GM12872 (cell line): ENCODE data around the gene FAM167B.

Source experiments
- TF ChIP-seq, protein P1 (sequence below): IDR thresholded peaks from 3 replicates; pipeline ENCODE4 v1.5.1; 2011; ENCODE audit warnings: low read depth, mild to moderate bottlenecking, low read length, moderate library complexity; ENCODE audit not compliant: insufficient read depth

FAM167B gene

DNA sequence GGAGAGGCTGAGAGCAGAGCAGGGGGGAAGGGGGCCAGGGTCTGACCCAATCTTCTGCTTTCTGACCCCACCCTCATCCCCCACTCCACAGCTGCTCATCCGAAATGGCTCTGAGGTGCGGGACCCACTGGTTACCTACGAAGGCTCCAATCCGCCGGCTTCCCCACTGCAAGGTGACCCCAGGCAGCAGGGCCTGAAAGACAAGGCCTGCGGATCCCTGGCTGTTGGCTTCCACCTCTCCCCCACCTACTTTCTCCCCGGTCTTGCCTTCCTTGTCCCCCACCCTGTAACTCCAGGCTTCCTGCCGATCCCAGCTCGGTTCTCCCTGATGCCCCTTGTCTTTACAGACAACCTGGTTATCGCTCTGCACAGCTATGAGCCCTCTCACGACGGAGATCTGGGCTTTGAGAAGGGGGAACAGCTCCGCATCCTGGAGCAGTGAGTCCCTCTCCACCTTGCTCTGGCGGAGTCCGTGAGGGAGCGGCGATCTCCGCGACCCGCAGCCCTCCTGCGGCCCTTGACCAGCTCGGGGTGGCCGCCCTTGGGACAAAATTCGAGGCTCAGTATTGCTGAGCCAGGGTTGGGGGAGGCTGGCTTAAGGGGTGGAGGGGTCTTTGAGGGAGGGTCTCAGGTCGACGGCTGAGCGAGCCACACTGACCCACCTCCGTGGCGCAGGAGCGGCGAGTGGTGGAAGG is 27.8 kb downstream of the FAM167B start:
- TF ChIP-seq, protein P1, sequence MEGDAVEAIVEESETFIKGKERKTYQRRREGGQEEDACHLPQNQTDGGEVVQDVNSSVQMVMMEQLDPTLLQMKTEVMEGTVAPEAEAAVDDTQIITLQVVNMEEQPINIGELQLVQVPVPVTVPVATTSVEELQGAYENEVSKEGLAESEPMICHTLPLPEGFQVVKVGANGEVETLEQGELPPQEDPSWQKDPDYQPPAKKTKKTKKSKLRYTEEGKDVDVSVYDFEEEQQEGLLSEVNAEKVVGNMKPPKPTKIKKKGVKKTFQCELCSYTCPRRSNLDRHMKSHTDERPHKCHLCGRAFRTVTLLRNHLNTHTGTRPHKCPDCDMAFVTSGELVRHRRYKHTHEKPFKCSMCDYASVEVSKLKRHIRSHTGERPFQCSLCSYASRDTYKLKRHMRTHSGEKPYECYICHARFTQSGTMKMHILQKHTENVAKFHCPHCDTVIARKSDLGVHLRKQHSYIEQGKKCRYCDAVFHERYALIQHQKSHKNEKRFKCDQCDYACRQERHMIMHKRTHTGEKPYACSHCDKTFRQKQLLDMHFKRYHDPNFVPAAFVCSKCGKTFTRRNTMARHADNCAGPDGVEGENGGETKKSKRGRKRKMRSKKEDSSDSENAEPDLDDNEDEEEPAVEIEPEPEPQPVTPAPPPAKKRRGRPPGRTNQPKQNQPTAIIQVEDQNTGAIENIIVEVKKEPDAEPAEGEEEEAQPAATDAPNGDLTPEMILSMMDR: no peak

DNA sequence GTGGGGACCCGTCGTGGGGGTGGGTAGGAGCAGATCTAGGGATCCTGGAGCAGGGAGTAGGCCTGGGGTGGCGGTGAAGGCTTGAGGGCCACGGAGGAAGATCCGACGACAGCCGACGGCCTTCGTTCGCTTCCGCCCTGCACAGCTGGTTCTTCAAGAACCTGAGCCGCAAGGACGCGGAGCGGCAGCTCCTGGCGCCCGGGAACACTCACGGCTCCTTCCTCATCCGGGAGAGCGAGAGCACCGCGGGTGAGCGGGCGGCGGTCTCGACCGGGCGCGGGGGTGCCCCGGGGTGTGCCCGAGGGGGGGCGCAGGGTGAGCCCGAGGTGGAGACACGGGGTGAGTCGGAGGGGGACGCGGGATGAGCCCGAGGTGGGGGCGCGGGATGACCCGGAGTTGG is 28.4 kb downstream of the FAM167B start:
- TF ChIP-seq, protein P1: no peak

DNA sequence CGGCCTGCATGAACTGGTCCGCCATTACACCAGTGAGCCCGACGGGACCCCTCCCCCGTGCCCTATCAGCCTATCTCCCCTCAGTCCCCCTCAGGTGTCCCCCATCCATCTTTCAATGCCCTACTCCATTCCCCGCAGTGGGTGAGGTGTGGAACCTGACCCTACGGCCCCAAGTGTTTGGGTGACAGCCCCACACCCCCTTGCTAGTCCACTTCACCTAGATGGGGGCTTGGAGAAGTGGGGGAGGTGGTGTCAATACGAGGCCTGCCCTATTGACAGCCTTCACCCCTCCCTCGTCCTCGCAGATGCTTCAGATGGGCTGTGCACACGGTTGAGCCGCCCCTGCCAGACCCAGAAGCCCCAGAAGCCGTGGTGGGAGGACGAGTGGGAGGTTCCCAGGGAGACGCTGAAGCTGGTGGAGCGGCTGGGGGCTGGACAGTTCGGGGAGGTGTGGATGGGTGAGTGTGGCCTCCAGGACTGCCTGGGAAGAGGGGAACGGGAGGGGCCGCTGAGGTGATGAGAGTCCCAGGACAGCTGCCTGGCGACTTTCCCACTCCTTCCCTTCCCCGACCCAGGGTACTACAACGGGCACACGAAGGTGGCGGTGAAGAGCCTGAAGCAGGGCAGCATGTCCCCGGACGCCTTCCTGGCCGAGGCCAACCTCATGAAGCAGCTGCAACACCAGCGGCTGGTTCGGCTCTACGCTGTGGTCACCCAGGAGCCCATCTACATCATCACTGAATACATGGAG is 29.2 kb downstream of the FAM167B start:
- TF ChIP-seq, protein P1: no peak

DNA sequence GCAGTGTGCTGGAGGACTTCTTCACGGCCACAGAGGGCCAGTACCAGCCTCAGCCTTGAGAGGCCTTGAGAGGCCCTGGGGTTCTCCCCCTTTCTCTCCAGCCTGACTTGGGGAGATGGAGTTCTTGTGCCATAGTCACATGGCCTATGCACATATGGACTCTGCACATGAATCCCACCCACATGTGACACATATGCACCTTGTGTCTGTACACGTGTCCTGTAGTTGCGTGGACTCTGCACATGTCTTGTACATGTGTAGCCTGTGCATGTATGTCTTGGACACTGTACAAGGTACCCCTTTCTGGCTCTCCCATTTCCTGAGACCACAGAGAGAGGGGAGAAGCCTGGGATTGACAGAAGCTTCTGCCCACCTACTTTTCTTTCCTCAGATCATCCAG is 38.6 kb downstream of the FAM167B start:
- TF ChIP-seq, protein P1: no peak

DNA sequence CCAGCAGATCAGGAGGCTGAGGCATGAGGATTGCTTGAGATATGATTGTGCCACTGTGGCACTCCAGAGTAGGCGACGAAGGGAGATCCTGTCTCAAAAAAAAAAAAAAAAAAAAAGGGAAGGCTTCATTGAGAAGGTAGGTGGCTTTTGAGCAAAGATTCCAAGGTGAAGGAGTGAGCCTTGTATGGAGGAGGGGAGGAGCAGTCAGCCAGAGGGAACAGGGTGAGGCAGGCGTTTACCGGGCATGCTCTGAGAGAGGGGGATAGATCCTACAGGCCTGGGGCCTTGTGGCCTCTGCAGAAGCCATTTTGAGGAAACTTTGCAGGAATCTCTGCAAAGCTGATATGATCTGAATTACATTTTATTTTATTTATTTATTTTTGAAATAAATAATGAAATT is 39.7 kb downstream of the FAM167B start:
- TF ChIP-seq, protein P1: no peak

DNA sequence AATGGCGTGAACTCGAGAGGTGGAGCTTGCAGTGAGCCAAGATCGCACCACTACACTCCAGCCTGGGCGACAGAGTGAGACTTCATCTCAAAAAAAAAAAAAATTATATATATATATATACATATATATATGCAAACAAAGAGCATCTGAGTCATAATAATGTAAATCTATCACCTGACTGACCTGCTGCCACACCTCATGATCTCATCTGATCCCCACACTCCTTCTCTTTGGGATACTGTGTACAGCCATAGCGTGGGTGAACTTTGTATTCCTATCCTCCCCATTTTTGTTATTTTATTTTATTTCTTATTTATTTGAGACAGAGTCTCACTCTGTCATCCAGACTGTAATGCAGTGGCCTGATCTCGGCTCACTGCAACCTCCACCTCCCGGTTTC is 42.2 kb downstream of the FAM167B start:
- TF ChIP-seq, protein P1: no peak

DNA sequence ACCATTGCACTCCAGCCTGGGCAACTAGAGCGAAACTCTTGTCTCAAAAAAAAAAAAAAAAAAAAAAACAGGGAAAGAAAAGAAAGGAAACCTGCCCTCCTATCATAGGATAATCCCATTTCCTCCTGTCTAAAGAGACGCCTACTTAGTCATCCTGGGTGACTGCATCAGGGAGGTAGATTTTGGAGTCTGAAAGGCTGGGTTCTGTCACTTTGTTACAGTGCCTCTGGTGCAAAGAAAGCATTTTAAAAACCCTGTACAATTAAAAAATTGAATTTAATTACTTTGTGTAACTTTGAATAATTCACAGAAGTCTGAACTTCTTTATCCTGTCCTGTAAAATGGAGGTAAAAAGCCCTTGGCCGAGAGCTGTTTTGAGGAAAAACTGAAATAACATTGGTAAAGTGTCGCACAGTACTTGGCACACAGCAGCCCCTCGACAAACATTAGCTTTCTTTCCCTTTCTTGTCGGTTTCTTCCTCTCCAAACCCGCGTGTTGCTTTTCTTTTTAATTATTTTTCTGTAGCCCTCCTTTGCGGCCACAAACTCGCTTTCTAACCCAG is 44.2 kb downstream of the FAM167B start:
- TF ChIP-seq, protein P1: no peak
